Measurements from ENCODE around the gene FUT3. TPM values are rescaled to one million over a fixed set of nuclear protein-coding genes. Genes with fewer than 3 reads are reported as not detected.
"Not testable (repeated sequence)": the region's sequence is repeated elsewhere in the genome, so short reads cannot be mapped to it uniquely, and the experiment has no call there.

Gene FUT3
- total RNA-seq, 1 experiment from 2014 or later = not detected

DNA sequence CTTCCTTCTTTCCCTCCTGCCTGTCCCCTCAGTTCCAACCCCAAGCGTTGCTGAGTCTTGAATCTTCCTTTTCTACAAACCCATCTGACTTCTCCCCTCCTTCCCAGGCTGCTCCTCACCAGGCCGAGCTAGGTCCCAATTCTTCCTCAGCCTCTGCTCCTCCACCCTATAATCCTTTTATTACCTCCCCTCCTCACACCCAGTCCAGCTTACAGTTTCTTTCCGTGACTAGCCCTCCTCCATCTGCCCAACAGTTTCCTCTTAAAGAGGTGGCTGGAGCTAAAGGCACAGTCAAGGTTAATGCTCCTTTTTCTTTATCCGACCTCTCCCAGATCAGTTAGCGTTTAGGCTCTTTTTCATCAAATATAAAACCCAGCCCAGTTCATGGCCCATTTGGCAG, 2.6 kb downstream of the FUT3 start:
- not testable (repeated sequence) for DNase-seq (ENCODE audit: low read depth)

DNA sequence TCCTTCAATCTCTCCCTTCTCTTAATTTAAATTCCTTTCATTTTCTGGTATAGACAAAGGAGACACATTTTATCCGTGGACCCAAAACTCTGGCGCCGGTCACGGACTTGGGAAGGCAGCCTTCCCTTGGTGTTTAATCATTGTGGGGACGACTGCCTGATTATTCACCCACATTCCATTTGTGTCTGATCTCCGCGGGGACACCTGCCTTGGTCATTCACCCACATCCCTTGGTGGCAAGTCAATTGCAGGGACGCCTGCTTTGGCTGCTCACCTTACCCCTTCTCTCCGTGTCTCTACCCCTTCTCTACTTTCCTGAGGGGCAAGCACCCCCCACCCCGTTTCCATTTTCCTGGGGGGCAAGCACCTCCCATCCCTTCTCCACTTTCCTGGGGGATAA, 3.4 kb downstream of the FUT3 start:
- DNase-seq (ENCODE audit: low read depth) = peak; percentile 49

DNA sequence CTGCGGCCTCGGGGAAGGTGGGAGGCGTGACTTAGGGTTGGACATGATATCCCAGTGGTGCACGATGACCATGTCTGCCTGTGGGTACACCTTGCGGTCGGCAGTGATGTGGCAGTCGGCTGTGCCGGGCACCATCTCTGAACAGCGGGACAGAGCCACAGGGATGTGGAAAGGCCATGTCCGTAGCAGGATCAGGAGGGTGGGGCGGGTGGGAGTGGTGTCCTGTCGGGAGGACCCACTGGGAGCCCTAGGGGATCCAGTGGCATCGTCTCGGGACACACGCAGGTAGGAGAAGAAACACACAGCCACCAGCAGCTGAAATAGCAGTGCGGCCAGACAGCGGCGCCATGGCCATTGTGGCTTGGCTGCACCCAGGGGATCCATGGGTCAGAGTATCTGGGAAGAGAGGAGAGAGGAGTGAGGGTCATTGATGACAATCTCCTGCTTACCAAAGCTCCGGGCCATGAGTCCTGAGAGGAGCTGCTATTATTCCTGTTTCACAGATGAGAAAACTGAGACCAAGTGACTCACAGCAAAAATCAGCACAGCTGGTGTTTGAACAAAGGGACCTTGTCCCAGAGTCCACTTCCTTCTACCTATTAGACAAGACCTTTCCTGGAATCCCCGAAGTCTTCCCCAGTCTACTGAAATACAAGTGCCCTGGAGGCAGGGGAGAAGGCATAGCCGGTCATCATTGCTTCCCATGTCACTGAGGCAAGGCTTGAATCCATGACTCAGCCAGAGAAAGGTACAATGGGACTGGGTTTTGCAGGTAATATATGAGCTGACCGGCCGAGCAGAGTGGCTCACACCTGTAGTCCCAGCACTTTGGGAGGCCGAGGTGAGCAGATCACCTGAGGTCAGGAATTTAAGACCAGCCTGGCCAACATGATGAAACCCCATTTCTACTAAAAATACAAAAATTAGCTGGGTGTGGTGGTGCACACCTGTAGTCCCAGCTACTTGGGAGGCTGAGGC, 6.5 kb downstream of the FUT3 start:
- no peak for DNase-seq (ENCODE audit: low read depth)

DNA sequence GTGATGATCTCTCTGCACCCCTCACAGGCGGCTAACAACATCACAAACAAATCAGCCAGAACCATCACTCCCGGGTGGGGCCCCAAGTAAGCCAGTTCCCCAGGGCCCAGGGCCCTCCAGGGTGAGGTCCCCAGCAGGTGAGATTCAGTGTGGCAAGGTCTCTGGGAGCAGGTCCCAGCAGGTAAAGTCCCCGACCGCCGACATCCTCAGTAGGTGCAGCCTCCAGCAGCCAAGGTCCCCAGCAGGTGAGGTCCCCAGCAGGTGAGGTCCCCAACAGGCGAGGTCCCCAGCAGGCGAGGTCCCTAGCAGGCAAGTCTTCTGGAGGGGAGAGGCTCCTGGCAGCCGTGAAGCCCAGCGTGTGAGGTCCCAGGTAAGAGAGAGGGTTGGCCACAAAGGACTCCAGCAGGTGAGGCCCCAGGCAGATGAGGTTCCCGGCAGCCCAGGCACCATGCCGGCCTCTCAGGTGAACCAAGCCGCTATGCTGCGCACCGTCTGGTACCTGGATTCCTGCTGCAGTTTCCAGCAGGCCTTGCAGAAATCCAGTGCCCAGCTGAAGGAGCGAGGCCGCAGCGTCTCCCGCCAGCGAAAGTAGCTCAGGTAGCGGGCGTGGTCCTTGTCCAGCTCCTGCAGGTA, 7.8 kb downstream of the FUT3 start:
- DNase-seq (ENCODE audit: low read depth) = no peak

DNA sequence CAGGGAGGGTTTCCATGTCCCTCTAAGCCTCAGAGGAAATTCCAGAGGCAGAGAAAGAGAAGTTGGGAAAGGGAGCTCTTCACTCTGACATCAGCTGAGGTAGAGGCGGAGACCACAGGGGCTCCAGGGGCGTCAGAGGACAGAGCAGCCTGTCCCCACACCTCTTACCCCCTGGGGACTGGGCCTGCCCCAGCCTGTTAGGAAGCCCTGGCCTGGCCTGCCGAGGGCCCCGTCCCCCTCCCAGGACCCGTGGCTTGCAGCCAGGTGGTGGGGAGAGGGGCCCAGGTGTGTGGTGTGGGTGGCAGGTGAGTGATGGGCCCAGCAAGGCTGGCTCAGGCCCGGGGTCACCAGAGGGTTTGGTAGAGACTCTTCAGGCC, 9.5 kb downstream of the FUT3 start:
- DNase-seq (ENCODE audit: low read depth) = not testable (repeated sequence)

DNA sequence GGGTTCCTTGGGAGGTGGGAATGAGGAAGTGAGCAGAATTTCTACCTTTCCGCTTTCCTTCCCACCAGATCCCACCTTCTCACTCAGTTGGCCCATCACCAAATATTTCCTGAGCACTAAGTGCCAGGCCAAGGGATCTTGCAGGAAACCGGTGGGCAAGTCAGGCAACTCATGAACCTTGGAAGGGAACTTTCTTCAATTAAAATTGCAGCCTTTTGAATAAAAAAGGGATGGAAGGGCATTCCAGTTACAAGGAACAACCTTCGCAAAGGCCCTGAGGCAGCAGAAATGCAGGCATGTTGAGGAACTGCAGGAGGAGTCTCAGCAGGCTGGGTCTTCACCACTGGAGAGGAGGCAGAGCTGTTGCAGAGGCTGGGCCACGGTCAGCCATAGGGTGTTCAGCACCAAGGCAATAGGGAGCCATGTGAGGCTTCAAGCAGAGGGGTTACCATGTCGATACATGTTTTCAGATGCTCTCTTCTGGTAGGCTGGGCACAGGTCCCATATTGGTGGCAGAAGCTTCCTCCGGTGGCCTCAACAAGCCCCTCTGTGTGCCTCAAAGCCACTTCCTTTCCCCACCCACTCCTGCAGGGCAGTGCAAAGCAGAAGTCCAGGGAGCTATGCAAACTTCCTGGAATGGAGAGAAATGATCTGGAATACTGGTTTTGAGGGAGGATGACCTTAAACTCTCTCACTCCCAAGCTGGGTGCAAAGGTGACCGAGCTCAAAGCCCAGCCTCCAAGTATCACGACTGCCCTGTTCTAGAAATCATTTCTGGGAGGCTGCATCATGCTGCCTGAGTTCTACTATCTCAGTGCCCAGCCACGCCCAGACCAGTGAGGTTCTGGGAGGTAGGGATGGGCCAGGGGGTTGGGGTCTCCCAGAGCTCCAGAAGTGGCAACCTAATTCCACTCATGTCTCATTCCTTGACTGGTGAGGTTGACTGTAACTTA, 11.9 kb downstream of the FUT3 start, which contains the start of gene FUT6:
FUT6 (minus strand) TSS at position 638 of the 953 bp plus-strand sequence. CDS start 7,135 bp downstream, outside the sequence.
- DNase-seq (ENCODE audit: low read depth) = no peak

DNA sequence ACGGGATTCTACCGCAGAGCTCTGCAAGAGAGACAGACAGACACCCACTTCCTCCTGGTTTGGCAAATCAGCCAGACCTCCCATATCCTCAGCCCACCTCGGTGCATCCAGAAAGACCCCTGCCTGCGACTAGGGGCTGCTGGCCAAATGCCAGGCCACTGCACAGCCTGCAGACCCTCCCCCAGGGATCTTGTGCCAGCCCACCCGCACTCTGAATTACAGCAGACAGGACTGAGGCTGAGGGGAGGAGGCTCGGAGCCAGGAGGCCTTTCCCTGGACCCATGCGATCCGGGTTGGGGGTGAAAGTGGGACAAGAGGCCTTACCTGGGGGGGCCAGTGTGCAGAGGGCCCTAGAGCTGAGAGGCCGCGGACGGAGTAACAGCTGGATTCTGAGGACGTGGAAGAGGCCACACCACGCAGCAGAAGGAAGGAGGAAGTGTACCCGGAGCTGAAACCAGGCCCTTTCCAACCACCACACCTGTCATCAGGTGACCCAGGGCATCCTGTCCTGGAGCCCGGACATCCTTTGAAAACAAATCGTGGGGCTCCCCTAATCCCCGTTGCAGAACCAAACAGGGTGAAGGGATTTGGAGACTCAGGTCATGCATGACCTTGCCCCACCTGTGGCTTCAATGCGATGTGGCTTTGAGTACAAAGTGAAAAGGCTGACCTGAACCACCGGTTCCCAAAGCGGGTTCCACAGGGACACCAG, 12.7 kb downstream of the FUT3 start:
- no peak for DNase-seq (ENCODE audit: low read depth)

DNA sequence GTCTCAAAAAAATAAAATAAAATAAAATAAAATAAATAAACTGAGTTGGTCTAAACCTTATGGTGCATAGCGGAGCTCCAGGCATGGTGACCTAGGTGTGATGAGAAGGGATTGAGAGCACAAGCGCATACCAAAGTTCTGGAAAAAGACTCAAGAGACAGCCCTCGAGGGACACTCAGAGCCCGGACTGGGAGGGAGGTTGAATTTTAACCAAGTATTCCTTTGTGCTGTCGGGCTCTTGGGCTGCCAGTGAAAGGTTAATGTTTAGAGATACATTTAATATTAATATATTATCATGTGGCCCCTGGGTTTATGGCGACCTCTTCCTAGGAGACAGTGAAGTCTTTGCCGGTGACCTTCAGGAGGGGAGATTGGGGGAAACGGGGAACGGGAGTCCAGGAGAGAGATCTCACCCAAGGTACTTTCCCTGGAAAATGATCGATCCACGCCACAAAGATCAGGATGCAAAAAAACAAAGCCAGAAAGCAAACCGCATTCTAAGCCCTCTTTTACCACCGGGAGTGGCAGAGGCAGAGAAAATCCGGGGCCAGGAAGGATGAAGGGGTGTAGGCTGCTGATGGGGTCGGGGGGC, 13.4 kb downstream of the FUT3 start:
- no peak for DNase-seq (ENCODE audit: low read depth)

DNA sequence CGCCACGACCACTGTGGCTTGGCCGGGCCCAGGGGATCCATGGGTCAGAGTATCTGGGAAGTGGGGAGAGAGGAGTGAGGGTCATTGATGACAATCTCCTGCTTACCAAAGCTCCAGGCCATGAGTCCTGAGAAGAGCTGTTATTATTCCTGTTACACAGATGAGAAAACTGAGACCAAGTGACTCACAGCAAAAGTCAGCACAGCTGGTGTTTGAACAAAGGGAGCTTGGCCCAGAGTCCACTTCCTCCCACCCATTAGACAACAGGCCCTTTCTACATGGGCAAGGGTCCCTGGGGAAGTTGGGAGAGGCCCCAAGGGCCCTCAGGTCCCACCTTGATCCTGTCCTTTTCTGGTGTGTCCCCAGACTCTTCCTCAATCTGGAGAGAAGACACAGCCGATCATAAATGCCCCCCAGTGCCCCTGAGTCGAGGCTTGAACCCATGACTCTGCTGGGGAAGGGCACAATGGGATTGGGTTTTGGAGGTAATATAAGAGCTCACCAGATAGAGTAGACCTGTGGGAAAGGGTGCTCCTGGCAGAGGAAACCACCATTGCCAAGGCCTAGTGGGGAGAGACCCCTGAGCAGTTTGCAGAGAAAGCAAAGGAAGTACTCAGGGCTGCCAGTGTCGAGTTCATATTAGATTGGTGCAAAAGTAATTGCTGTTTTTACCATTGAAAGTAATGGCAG, 18.6 kb downstream of the FUT3 start:
- DNase-seq (ENCODE audit: low read depth) = no peak

DNA sequence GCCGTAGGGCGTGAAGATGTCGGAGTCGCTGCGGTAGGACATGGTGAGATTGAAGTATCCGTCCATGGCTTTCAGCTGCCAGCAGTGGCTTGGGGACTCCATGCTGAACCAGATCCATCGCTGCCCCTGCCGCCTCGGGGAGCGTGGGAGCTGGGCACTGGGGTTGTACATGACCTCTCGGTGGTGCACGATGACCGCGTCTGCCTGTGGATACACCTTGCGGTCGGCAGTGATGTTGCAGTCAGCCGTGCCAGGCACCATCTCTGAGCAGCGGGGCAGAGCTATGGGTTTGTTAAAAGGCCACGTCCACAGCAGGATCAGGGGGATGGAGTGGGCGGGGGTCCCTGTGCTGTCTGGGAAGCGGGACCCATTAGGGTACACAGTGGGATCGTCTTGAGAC, 19.2 kb downstream of the FUT3 start:
- DNase-seq (ENCODE audit: low read depth) = no peak

DNA sequence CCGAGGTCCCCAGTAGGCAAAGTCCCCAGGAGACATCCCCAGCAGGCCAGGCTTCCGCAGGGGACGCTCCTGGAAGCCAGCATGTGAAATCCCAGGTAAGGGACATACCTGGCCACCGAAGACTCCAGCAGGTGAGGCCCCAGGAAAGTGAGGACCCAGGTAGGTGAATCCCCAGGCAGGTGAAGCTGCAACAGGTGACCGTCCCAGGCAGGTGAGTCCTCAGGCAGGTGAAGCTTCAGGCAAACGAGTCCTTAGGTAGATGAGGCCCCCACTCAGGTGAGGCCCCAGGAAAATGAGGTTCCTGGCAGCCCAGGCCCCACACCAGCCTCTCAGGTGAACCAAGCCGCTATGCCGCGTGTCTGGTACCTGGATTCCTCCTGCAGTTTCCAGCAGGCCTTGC, 20.1 kb downstream of the FUT3 start:
- no peak for DNase-seq (ENCODE audit: low read depth)

DNA sequence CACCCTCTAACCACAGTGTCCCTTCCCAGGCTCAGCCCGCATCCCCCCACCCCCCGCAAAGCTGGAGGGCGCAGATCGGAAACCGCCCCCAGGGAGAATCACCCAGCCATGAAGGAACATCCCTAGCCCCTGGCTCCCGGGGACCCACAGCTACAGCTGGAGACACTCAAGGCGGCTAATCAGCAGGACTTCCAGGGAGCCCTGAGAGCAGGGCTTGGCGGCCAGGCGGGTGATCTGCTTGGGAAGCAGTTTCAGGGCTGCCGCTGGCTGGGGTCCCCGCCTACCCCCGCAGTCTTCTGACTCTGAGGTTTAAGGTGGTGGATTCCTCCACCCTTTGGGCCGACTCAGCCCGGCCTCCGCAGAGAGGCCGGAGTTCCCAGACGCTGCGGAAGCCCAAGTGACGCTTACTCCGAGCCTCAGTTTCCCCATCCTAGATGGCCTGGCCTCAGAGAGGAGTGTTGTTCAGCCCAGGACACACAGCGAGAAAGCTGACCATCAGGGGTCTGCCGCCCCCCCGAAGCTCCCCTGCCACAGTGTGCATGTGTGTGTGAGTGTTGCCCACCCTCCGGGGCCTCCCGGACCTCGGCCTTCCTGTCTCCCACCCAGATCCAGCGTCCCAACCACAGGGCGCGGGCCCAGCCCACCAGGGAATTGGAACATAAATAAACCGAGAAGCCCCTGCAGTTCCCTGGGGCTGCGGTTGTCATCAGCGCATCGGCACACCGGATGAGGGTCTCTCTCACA, 21.5 kb downstream of the FUT3 start:
- no peak for DNase-seq (ENCODE audit: low read depth)

DNA sequence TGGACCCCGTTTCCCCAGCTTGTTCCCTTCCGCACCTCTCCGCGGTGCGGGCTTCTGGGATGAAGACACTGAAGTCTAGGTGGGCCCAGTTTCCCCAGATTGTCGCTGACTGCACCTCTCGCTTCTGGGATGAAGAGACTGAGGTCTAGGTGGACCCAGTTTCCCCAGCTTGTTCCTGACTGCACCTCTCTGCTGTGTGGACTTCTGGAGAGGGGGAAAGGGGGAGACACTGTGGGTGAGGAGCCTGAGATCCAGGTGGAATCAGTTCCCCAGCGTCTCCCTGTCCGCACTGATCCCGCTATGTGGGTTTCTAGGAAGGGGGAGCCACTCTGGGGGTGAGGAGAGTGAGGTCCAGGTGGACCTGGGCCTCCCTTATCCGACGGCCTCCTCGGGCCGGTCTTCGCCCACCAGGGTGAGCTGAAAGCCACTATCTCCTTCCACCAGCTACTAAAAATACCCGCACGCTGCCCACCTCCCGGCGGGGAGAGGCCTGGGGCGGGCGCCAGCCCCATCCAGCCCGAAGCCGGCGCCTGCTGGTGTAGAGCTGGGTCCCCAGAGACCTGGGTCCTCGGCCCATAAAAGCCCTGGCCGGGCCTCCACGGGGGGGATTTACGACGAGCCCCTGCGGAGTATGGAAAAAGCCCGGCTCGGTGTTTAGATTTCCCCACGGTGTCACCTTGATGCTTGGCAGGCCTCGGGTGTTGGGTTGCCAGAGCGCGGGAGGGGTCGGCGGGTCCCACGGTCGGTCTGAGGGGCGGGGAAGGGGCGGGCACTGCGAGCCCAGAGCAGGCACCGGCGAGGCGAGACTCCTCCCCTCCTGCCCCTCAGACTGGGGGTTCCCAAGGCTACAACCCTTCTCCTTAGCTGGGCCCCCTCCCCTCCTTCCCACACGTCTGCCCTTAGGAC, 22.3 kb downstream of the FUT3 start:
- no peak for DNase-seq (ENCODE audit: low read depth)

DNA sequence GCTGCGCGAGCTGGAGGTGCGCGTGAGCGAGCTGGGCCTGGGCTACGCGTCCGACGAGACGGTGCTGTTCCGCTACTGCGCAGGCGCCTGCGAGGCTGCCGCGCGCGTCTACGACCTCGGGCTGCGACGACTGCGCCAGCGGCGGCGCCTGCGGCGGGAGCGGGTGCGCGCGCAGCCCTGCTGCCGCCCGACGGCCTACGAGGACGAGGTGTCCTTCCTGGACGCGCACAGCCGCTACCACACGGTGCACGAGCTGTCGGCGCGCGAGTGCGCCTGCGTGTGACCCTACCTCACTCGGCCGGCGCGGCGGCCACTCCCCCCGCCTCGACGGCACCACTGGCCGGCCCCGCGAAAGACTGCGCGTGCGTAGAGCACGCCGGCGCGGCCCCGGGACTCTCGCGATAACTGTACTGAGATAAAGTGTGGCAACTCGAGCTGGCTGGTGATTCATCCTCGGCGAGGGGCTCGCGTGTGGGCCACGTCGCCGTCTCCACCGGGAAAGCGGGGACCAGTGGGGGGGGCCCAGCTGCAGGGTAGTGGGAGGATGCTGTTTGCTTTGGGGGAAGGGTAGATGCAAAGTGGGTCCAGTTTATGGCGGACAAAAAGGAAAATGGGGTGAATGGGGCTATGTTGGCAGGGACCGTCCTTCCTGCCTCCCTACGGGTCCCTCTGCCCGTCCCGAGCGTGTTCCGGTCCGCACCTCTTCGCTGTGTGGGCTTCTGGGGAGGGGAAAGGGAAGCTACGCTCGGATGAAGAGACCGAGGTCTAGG, 23.2 kb downstream of the FUT3 start:
- DNase-seq (ENCODE audit: low read depth) = peak; percentile 49

DNA sequence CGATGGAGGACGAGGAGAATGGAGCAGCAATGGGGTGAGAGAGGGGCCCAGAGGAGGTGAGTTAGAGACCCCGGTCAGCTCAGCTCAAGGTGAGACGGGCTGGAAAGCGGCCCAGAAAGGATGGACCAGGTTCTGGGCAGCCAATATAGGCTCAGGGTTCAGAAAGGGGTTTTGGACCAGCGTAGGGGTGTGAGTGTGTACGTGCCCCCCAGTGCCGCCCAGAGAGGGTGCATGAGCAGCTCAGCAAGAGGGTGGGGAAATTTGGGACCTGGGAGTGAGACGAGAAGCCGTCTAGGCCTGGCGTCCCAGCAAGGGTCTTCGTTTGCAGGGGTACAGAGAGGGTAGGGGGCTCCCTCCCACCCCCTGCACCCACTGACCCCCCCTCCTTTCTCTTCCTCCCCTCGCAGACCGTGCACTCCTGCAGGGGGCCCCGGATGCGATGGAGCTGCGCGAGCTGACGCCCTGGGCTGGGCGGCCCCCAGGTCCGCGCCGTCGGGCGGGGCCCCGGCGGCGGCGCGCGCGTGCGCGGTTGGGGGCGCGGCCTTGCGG, 23.8 kb downstream of the FUT3 start:
- no peak for DNase-seq (ENCODE audit: low read depth)

DNA sequence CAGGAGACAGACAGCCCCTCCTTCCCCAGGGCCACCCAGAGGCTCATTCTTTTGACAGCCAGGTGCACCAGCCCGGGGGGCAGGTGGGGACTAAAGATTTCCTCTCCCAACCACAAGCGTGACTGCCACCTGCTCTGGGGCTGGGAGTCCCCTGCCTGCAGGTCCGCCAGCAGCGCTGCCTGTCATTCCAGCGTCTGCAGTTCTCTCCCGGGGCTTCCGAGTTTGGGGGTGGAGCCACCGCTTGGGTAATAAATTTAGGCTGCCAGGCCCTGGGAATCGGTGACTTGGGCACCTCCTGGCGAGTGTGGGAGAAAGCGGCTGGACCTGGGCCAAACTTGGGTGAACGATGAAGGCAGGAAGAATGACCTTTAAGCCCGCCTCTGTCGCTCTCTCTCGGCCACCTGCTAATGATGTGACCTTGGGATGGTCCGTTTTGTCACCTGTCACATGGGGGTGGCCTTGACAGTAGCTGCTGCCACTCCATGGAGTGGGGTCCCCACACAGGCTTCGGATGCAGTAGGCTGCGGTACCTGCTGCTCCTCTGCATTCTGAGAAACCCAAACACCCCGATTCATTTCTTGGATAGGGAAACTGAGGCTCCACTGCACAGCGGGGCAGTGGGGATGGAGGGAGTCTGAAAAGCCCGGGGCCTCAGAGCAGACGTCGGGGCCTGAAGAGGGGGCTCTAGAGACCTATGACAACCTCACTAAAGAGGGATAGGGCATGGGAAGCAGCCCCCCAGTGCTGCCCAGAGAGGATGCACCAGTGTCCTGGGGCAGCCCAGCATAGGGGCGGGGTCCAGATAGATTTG, 24.5 kb downstream of the FUT3 start:
- DNase-seq (ENCODE audit: low read depth) = peak; percentile 29
